Kasumi-1 (cell line): ENCODE measurements around the gene TAS2R1.

Experiments
- DNase-seq, 2 experiments: peaks; one replicate each; lab custom pipeline; 2025; lab: John Stamatoyannopoulos, UW

TAS2R1 gene

DNA sequence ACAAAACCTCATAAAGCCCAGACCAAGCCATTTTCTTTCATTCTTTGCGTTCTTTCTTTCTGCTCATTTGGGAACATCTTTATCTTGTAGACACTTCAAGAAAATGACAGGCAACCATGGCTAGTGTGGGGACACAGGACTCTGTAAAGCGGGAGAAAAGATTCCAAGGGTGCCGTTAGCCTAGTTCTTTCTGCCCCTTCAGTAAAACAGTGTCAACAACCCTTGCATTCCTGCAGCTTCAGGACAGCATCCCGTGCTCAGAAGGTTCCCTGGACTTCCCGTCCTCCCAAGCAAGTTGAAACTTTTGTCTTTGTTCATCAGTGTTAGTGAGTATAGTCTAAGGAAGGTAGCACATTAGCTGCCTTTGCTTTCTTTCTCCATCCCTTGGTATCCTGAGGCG, 41.9 kb downstream of the TAS2R1 start:
- DNase-seq = no peak

DNA sequence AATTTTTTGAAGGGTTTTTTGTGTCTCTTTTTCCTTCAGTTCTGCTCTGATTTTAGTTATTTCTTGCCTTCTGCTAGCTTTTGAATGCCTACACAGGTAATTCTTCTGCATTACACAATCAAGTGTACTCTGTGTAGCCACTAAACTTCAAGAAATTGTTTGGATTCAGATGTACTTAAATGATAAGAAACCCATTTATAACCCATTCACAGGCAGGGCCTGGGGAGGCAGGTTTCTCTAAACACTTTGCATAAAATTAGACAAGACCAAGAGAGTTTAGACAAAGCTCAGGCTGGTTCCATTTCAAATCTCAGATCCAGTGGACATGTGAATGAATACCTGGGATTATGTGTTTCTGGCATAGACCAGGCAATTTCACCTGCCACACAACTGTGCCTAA, 43.0 kb downstream of the TAS2R1 start:
- DNase-seq = no peak

DNA sequence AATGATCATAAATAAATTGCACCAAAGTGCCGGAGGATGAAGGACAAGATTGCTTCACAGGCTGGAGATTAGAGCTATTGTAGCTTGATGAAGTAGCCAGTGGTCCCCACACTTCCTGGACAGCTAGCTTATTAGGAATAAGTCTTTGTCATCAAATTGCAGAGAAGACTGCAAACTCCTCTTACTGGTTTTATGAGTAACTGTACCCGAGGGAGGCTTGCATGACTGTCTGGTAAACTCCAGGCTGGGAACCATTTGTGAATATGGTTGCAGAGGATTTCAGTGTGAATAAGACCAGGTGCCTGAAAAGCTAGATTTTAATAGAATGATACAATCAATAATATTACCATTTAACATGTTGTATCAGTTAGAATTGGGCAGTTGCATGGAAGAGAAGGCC, 47.7 kb downstream of the TAS2R1 start:
- DNase-seq = no peak
